Measurements from ENCODE around the gene DHRS3. TPM values are rescaled to one million over a fixed set of nuclear protein-coding genes. Genes with fewer than 3 reads are reported as not detected.

DHRS3 gene
- total RNA-seq, 1 experiment from 2014 or later, result 54.5 TPM

- Histone ChIP-seq H3K18ac (ENCODE audit: insufficient read length, low read depth, low read length) (no peak overlapping the region), H3K56ac (ENCODE audit: insufficient read length, low read depth, low read length) (no peak overlapping the region), H3K9me3 (ENCODE audit: control insufficient read depth, low read depth, low read length) (peaks cover 12% of the 10 kb centered on the region), H3K4ac (ENCODE audit: low read depth, low read length) (no peak overlapping the region), H3K23me2 (ENCODE audit: insufficient read length, low read depth, low read length, poor library complexity, severe bottlenecking) (no peaks in the 10 kb centered on the region), H4K20me1 (ENCODE audit: control insufficient read depth, insufficient read depth, insufficient read length) (no peaks in the 10 kb centered on the region), H2AFZ (ENCODE audit: low read length) (no peak overlapping the region), H3K23ac (ENCODE audit: insufficient read length, low read depth, low read length) (no peak overlapping the region), H3T11ph (ENCODE audit: low read length) (no peak overlapping the region), H3K9ac (ENCODE audit: extremely low read depth, insufficient read length, low read length) (no peak overlapping the region), H4K91ac (ENCODE audit: insufficient read length, low read depth, low read length) (no peak overlapping the region), H3K27me3 (ENCODE audit: insufficient read depth, low read length) (no peaks in the 10 kb centered on the region), H3K79me1 (ENCODE audit: insufficient read depth, low read depth, low read length, poor library complexity, severe bottlenecking) (no peaks in the 10 kb centered on the region), H4K8ac (replicated peaks; ENCODE audit: insufficient read length, low read depth, low read length) (no peak overlapping the region), H2BK12ac (ENCODE audit: insufficient read length, low read depth, low read length) (no peak overlapping the region), H2AK5ac (ENCODE audit: insufficient read length, low read length) (no peak overlapping the region), H2BK20ac (ENCODE audit: low read depth, low read length, poor library complexity, severe bottlenecking) (no peak overlapping the region), H2BK120ac (ENCODE audit: low read depth, low read length, poor library complexity, severe bottlenecking) (no peak overlapping the region), H2BK5ac (ENCODE audit: insufficient read length, low read length) (no peak overlapping the region), H3K79me2 (ENCODE audit: insufficient read depth, low read length) (no peaks in the 10 kb centered on the region), H3K4me2 (ENCODE audit: insufficient read depth, insufficient read length, low read length) (no peak overlapping the region), H3K27ac (ENCODE audit: insufficient read length, low read depth, low read length) (no peak overlapping the region), H3K14ac (ENCODE audit: insufficient read depth, low read length) (no peak overlapping the region), H2BK15ac (ENCODE audit: low read depth, low read length) (no peak overlapping the region), H4K5ac (ENCODE audit: insufficient read length, low read depth, low read length) (no peak overlapping the region), H3K4me1 (ENCODE audit: insufficient read depth, low read length) (no peaks in the 10 kb centered on the region)
- no peak overlapping the region for H3K4me3 Mint-ChIP-seq
- H3K36me3 Mint-ChIP-seq (ENCODE audit: insufficient read depth in 1 of 3, low read depth in 3 of 3), result peaks cover 1 to 10% (median 6%) of the 10 kb centered on the region in 3 experiments; a peak in 5 of 7 replicates
- no peak for DNase-seq
- no CpG with 5 or more reads among the region's 15 CpGs for WGBS (ENCODE audit: extremely low coverage, insufficient read length, low lambda C conversion rate)
- H3K4me1 Mint-ChIP-seq, result peaks cover 3 to 5% of the 10 kb centered on the region in 2 experiments
- TF ChIP-seq CTCF (conservative IDR thresholded peaks at IDR 0.05), result no peak
- H3K27ac Mint-ChIP-seq, result no peak overlapping the region
- peaks cover 6 to 15% of the 10 kb centered on the region in 2 experiments for H3K9me3 Mint-ChIP-seq
- H3K27me3 Mint-ChIP-seq (ENCODE audit: low read depth), result peaks cover 8% of the 10 kb centered on the region
Measured at GRCh38 chr1:12666141-12666735, 48.2 kb upstream of the DHRS3 start.

Measured in H9 (cell line).